Lower leg skin (tissue), 4 donors: Measurements from ENCODE around the gene ADH7. TPM values are rescaled to one million over a fixed set of nuclear protein-coding genes. Genes with fewer than 3 reads are reported as not detected.

Experiments
- DNase-seq, 2 donors: peaks; one replicate each; pipeline ENCODE4 v3.0.0-alpha.2; 2019; ENCODE audit warnings: low spot score in 2 of 2
- H3K4me3 ChIP-seq: fragments of 200-600 bp; sonication (generic); 2 replicates; pipeline ENCODE4 v1.5.1; 2017; ENCODE audit warnings: mild to moderate bottlenecking, low read depth; ENCODE audit not compliant: poor library complexity, severe bottlenecking
- POLR2A ChIP-seq, 2 donors: fragments of 450-650 bp; IDR thresholded peaks; one replicate each; pipeline ENCODE4 v1.6.1; 2016 to 2017; ENCODE audit warnings: antibody characterized with exemption in 2 of 2, mild to moderate bottlenecking in 1 of 2, moderate library complexity in 1 of 2
- WGBS, 2 donors: methylation state at CpG; one replicate each; pipeline ENCODE4 v1.1.5; 2018; 5-methylcytosine and 5-hydroxymethylcytosine counted together
- intact Hi-C: fragments of 100-400 bp; cut with DNase I; formaldehyde crosslinking; loops from one replicate; pipeline ENCODE4 v1.15.0; 2023; ENCODE audit warnings: low total_unique reads
- total RNA-seq, 4 donors: library from RNA; depleted of rRNA; stranded (reverse); fragments of >200 nt; gene quantifications; one replicate each; pipeline ENCODE4 v1.1.0, GENCODE V29; 2016
- TF ChIP-seq, protein P1 (sequence below), 3 donors: fragments of 450-650 bp; IDR thresholded peaks; one replicate each; pipeline ENCODE4 v1.5.1; 2016; ENCODE audit warnings: antibody characterized with exemption in 3 of 3, mild to moderate bottlenecking in 3 of 3, moderate library complexity in 2 of 3

ADH7 gene
- total RNA-seq, 4 donors from 2014 or later: 0.34 to 0.83 (median 0.52) TPM; not detected in 1

DNA sequence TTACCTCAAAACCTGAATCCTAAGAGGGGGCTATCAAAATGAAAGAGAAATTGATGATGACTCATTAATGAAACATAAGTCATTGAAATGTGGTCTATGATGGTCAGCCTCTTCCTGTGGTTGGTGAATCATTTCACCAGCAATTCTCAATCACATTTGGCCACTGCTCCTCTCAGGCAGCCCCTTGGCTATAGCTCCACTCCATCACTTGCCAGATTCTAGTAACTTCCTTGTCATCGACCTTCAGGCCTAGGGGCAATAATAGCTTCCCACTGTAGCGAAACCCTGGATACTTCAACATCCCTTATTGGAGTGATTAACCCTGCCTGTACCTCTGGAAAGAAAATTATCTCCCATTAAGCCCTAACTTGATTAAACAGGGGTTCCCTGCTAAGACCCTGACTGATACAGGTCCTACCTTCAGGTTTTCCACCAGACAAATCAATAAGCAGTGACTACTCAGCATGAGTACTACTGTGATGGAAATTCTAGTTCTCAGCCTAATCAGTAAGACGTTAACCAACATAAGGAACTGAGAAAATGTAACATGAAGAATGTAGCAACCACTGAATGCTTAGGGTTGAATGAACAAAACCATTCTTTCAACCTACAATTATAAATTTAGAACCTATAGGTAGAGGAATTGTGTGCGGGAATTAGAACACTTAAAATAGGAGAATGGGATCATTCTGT, 30.4 kb downstream of the ADH7 start:
- TF ChIP-seq POLR2A (IDR thresholded peaks at IDR 0.05): no peak
- TF ChIP-seq, protein P1, sequence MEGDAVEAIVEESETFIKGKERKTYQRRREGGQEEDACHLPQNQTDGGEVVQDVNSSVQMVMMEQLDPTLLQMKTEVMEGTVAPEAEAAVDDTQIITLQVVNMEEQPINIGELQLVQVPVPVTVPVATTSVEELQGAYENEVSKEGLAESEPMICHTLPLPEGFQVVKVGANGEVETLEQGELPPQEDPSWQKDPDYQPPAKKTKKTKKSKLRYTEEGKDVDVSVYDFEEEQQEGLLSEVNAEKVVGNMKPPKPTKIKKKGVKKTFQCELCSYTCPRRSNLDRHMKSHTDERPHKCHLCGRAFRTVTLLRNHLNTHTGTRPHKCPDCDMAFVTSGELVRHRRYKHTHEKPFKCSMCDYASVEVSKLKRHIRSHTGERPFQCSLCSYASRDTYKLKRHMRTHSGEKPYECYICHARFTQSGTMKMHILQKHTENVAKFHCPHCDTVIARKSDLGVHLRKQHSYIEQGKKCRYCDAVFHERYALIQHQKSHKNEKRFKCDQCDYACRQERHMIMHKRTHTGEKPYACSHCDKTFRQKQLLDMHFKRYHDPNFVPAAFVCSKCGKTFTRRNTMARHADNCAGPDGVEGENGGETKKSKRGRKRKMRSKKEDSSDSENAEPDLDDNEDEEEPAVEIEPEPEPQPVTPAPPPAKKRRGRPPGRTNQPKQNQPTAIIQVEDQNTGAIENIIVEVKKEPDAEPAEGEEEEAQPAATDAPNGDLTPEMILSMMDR (IDR thresholded peaks at IDR 0.05): no peak
- intact Hi-C loops: loop anchor here (5.0 to 10.0 kb wide), 3 partner anchors 202 to 410 kb away; partner anchors contain the start of gene METAP1
- 35 to 50% methylated on average over 4 of the region's 4 CpGs for WGBS, 2 donors
- DNase-seq: no peak
- H3K4me3 ChIP-seq: no peak overlapping the region

DNA sequence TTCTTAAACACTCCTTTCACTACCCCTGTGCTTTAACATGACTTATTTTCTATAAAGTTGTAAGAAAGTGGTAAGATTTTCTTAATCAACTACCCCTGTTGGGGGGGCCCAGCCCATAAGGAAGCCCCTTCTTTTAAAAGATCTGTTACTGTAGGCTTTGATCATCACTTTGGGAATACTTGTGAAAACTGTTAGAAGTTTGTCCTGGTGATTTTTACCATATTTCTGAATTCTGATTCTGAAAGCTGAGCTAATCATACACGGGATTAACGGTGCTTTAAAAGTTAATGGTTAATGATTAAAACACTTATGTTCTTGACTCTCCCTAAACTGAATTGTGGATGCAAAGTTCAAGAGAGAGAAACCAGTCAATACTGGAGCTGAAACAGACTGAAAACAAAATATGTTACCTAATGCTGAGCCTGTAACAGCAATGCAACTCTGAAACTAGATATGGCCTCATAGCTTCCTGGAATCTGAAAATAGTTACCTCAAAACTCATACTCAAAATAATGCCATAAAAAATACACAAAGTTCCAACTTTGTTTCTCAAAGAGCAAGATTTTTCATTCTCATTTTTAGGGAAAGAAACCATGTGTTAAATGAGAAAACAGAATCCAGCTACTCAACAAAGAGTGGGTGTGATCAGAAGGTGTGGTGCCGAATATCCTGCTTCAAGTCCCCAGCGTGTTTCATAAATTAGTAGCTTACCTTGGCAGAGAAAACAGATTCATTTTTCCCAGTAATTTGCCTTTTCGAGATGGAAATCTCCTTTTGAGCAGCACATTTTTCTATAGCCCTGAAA, 31.6 kb downstream of the ADH7 start:
- intact Hi-C loops: loop anchor here (10.0 kb wide), 2 partner anchors 289 to 409 kb away; partner anchors contain the start of gene METAP1
- 60 to 65% methylated on average over 5 of the region's 5 CpGs for WGBS, 2 donors
- H3K4me3 ChIP-seq: no peak overlapping the region
- DNase-seq: no peak
- no peak for TF ChIP-seq POLR2A (IDR thresholded peaks at IDR 0.05)
- TF ChIP-seq, protein P1 (IDR thresholded peaks at IDR 0.05): no peak

DNA sequence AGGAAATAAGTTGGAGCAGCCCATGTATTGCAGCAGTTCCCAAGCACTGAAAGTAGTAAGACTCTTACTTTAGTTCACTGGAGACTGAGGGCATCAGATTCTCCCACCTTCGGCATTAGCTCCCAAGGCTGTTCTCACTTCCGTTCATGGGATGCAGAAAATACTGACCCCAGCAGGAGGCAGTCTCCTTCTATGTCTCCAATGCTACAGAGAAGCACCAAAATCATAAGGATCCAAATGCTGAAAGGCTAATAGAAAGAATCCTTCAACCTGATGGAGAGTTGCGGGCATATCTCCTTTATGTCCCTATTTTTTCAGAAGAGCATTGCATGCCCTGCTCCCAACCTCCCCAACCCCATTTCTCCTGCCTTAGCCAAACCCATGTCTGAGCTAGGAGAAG, 32.4 kb downstream of the ADH7 start:
- DNase-seq: no peak
- intact Hi-C loops: loop anchor here (10.0 kb wide), 2 partner anchors 288 to 408 kb away; partner anchors contain the start of gene METAP1
- TF ChIP-seq, protein P1 (IDR thresholded peaks at IDR 0.05): no peak
- TF ChIP-seq POLR2A (IDR thresholded peaks at IDR 0.05): no peak
- no peak overlapping the region for H3K4me3 ChIP-seq
- 94% methylated on average over 3 of the region's 3 CpGs for WGBS, 2 donors

- no peak overlapping the region for H3K4me3 ChIP-seq
- TF ChIP-seq POLR2A (IDR thresholded peaks at IDR 0.05): no peak
- TF ChIP-seq, protein P1 (IDR thresholded peaks at IDR 0.05): no peak
- intact Hi-C loops: loop anchor here (10.0 kb wide), 2 partner anchors 286 to 406 kb away; partner anchors contain the start of gene METAP1
- no peak for DNase-seq
These were observed 34.3 kb downstream of the ADH7 start for GRCh38 chr4:99400831-99401230.

DNA sequence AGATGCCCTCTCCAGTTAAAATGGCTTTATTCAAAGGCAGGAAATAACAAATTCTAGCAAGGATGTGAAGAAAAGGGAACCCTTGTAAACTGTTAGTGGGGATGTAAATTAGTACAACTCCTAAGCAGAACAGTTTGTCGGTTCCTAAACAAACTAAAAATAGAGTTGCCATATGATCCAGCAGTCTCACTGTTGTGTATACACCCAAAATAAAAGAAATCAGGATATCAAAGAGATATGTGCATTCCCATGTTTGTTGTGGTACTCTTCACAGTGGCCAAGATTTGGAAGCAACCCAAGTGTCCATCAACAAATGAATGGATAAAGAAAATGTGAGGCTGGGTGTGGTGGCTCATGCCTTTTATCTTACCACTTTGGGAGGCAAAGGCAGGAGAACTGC, 36.1 kb downstream of the ADH7 start:
- no peak for DNase-seq
- 36 to 42% methylated on average over 1 of the region's 1 CpG for WGBS, 2 donors
- H3K4me3 ChIP-seq: no peak overlapping the region
- TF ChIP-seq, protein P1 (IDR thresholded peaks at IDR 0.05): no peak
- TF ChIP-seq POLR2A (IDR thresholded peaks at IDR 0.05): no peak
- intact Hi-C loops: no loop called here
